Measurements from ENCODE around the gene PROX1. TPM values are rescaled to one million over a fixed set of nuclear protein-coding genes. Genes with fewer than 3 reads are reported as not detected.

The PROX1 gene
- total RNA-seq, 1 donor from 2014 or later = 14.3 TPM

DNA sequence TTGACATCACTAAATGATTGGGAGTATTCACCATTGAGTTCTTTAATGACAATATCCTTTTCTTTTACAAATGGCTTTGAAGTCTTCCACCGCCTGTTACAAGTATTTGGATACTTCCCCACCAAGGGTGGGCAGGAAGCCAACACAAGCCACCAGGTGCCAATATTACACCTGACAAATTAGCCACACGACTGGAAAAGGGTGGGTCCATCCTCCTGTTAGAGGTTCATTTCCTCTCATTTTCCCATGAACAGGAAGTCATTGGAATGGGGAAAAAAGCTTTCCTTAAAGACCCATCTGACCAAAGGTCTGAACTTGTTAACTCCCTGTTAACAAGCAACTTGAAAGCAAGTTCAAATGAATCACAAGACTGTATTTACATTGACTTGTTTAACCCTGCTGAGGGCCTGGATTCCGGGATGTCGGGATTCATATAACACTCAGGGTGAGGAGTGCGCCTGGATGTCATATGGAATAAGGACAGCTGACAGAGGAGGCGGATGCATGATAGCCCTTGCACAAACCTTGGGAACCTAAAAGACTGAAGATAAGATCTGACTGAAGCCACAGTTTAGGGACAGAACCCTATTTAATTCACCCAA lies 40.5 kb upstream of the PROX1 start:
- no peaks in the 10 kb centered on the region for H3K4me1 Mint-ChIP-seq
- no peaks in the 10 kb centered on the region for H3K27me3 Mint-ChIP-seq (ENCODE audit: low read depth)
- DNase-seq (ENCODE audit: low read depth, low spot score) = no peak
- H3K4me3 Mint-ChIP-seq = no peak overlapping the region
- H3K27ac Mint-ChIP-seq (ENCODE audit: unreplicated experiment) = no peak overlapping the region
- no peaks in the 10 kb centered on the region for H3K9me3 Mint-ChIP-seq
- no peak for TF ChIP-seq CTCF (conservative IDR thresholded peaks at IDR 0.05)
- no peaks in the 10 kb centered on the region for H3K36me3 Mint-ChIP-seq (ENCODE audit: low read depth)

GRCh38 chr1:213951876-213952275 lies 35.9 kb upstream of the PROX1 start:
- no peaks in the 10 kb centered on the region for H3K36me3 Mint-ChIP-seq (ENCODE audit: low read depth)
- H3K4me1 Mint-ChIP-seq = no peaks in the 10 kb centered on the region
- no peaks in the 10 kb centered on the region for H3K27me3 Mint-ChIP-seq (ENCODE audit: low read depth)
- TF ChIP-seq CTCF (conservative IDR thresholded peaks at IDR 0.05) = no peak
- no peak for DNase-seq (ENCODE audit: low read depth, low spot score)
- no peak overlapping the region for H3K4me3 Mint-ChIP-seq
- H3K9me3 Mint-ChIP-seq = no peaks in the 10 kb centered on the region
- no peak overlapping the region for H3K27ac Mint-ChIP-seq (ENCODE audit: unreplicated experiment)

- no peaks in the 10 kb centered on the region for H3K27me3 Mint-ChIP-seq (ENCODE audit: low read depth)
These were observed 34.0 kb upstream of the PROX1 start for GRCh38 chr1:213953806-213954205.

DNA sequence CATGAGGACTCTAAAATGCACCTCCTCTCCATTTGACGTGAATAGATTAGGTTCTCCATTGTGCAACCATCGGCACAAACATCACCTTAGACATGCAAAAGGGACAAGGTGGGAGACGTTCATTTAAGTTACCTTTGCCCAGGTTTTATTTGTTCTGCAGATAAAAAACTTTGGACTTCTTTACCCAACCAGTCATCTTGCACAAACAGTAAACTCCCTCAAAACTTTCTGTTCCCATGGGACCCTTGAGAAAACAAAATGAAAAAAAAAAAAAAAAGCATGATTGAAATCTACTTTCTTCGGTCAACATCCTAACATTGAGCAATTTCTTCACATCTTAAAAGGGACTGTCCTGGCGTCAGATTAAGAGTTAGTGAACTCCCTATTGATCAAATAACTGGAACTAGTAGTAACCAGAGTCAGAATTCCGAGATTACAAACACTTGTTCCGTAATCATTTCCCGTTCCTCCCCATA lies 31.4 kb upstream of the PROX1 start:
- H3K27ac Mint-ChIP-seq (ENCODE audit: unreplicated experiment) = no peak overlapping the region
- no peaks in the 10 kb centered on the region for H3K27me3 Mint-ChIP-seq (ENCODE audit: low read depth)
- H3K36me3 Mint-ChIP-seq (ENCODE audit: low read depth) = no peaks in the 10 kb centered on the region
- no peaks in the 10 kb centered on the region for H3K4me1 Mint-ChIP-seq
- H3K9me3 Mint-ChIP-seq = peaks cover 2% of the 10 kb centered on the region
- H3K4me3 Mint-ChIP-seq = no peak overlapping the region
- TF ChIP-seq CTCF (conservative IDR thresholded peaks at IDR 0.05) = no peak
- no peak for DNase-seq (ENCODE audit: low read depth, low spot score)

More at GRCh38 chr1:213953806-213954205, 34.0 kb upstream of the PROX1 start:
- no peaks in the 10 kb centered on the region for H3K9me3 Mint-ChIP-seq
- no peaks in the 10 kb centered on the region for H3K4me1 Mint-ChIP-seq
- H3K27ac Mint-ChIP-seq (ENCODE audit: unreplicated experiment) = no peak overlapping the region
- H3K36me3 Mint-ChIP-seq (ENCODE audit: low read depth) = no peaks in the 10 kb centered on the region
- no peak for TF ChIP-seq CTCF (conservative IDR thresholded peaks at IDR 0.05)
- H3K4me3 Mint-ChIP-seq = no peak overlapping the region
- no peak for DNase-seq (ENCODE audit: low read depth, low spot score)

GRCh38 chr1:213958346-213958745 lies 29.4 kb upstream of the PROX1 start:
- no peak for DNase-seq (ENCODE audit: low read depth, low spot score)
- H3K4me1 Mint-ChIP-seq = no peaks in the 10 kb centered on the region
- H3K36me3 Mint-ChIP-seq (ENCODE audit: low read depth) = no peaks in the 10 kb centered on the region
- H3K27me3 Mint-ChIP-seq (ENCODE audit: low read depth) = no peaks in the 10 kb centered on the region
- no peak overlapping the region for H3K27ac Mint-ChIP-seq (ENCODE audit: unreplicated experiment)
- H3K4me3 Mint-ChIP-seq = no peak overlapping the region
- H3K9me3 Mint-ChIP-seq = peaks cover 2% of the 10 kb centered on the region
- no peak for TF ChIP-seq CTCF (conservative IDR thresholded peaks at IDR 0.05)
